GM06990 (cell line): ENCODE measurements around the gene LY86.

ENCODE experiments used
- DNase-seq: peaks from one replicate; pipeline ENCODE4 v3.0.0-alpha.2; 2011; ENCODE audit not compliant: insufficient read length; ENCODE audit errors: extremely low read depth
- H3K27me3 ChIP-seq: replicated peaks from 2 replicates; pipeline ENCODE4 v1.6.0; 2011; ENCODE audit warnings: low read length; ENCODE audit not compliant: control insufficient read depth, insufficient read depth
- H3K36me3 ChIP-seq: 2 replicates; pipeline ENCODE4 v1.5.1; 2011; ENCODE audit warnings: low read length; ENCODE audit not compliant: control insufficient read depth, insufficient read depth
- H3K4me3 ChIP-seq: replicated peaks from 2 replicates; pipeline ENCODE4 v1.5.1; 2011; ENCODE audit warnings: low read depth, mild to moderate bottlenecking, control low read depth, low read length
- TF ChIP-seq, protein P1 (sequence below): IDR thresholded peaks from 2 replicates; pipeline ENCODE4 v1.5.1; 2011; ENCODE audit warnings: low read length, control low read depth, mild to moderate bottlenecking, inconsistent platforms; ENCODE audit not compliant: insufficient read depth, poor library complexity, severe bottlenecking

Gene LY86

DNA sequence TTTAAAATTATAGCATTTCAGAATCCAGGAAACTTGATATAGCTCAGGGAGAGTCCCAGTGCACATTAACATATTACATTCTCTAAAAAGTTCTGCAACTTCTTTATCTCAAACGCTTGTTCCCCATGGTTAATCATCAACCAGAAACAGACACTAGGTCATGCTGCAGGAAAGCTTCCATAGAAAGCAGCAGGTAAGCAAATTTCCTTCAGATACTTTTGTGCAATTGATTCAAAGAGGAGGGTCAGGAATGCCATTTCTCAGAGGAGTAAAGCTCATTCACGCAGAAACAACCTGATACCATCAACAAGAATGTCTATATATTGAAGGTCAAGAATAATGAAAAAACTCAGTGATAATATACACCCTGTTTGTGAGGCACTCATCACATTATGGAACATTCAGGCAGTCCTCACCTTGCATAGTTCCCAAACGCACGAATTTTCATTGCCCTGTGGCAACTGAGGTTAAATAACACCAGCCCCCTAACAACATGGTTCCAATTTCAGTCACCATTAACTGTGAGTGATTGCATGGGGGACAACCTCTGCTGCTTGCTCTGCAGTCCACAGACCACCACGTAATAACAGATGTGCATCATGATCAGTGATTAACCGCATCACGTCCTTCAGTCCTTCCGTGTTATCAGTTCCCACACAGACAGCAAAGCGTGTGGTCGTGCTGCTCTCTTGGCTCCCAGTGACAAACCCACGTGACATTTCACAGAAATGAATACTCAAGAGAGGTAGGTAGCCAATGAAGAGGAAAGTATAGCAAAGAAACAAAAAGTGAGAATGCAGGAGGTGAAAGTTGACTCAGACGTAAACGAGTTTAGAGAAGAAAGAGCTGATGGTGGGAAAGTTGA lies 95.7 kb downstream of the LY86 start:
- Histone ChIP-seq H3K4me3 (peak overlapping the region; percentile 9; the same call in 1 of the 2 replicates), H3K36me3 (no peaks in the 10 kb centered on the region), H3K27me3 (no peaks in the 10 kb centered on the region)
- TF ChIP-seq, protein P1, sequence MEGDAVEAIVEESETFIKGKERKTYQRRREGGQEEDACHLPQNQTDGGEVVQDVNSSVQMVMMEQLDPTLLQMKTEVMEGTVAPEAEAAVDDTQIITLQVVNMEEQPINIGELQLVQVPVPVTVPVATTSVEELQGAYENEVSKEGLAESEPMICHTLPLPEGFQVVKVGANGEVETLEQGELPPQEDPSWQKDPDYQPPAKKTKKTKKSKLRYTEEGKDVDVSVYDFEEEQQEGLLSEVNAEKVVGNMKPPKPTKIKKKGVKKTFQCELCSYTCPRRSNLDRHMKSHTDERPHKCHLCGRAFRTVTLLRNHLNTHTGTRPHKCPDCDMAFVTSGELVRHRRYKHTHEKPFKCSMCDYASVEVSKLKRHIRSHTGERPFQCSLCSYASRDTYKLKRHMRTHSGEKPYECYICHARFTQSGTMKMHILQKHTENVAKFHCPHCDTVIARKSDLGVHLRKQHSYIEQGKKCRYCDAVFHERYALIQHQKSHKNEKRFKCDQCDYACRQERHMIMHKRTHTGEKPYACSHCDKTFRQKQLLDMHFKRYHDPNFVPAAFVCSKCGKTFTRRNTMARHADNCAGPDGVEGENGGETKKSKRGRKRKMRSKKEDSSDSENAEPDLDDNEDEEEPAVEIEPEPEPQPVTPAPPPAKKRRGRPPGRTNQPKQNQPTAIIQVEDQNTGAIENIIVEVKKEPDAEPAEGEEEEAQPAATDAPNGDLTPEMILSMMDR = no peak
- peak; percentile 76 for DNase-seq

DNA sequence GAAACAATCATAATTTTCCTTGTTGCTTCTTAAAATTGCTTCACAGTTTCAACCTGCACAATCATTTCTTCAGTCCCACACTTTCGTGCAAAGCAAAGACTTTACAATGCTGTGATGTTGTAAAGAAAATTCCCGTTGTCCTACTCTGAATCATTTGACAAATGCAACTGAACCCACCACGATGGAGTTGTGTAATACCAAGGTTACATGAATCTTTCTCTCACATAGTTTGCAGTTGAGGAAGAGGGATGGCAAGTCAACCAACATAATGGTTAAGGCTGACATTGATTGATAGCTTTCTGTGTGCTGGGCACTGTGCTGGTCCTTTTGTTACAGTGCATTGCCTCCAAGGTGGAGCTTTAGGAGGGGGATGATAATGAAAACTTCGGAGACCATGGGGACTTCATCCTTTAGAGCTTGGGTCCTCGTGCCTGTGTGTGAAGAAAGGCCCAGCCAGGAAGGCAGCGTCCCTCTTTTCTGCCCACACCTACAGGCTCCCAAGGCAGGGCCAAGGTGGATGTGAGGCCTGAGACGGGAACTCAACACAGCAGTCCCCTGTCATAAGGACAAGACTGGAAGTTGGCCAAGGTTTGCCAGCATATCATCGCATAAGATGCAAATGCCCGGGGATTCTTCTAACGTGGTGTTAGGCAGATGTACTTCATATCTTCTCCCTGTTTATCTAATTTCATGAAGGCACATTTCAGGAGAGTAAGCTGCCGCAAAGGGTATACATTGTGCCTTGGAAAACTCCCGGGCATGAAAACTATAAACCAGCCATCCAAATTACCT lies 96.9 kb downstream of the LY86 start:
- no peaks in the 10 kb centered on the region for H3K36me3 ChIP-seq
- no peak overlapping the region for H3K4me3 ChIP-seq
- no peak for DNase-seq
- TF ChIP-seq, protein P1 = no peak
- H3K27me3 ChIP-seq = no peaks in the 10 kb centered on the region

DNA sequence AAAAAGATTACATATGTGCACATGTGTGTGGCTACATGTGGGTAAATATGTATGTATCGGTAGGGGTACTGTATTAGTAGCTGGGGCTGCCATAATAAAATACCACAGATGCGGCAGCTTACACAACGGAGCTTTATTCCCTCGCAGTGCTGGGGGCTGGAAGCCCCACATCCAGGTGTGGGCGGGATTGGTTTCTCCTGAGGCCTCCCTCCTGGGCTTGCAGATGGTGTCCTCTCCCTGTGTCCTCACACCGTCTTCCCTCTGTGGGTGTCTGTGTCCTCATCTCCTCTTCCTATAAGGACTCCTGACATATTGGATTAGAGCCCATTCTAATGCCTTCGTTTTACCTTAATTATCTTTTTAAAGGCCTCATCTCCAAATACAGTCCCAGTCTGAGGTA lies 97.7 kb downstream of the LY86 start:
- no peak for DNase-seq
- no peak overlapping the region for H3K4me3 ChIP-seq
- no peaks in the 10 kb centered on the region for H3K27me3 ChIP-seq
- H3K36me3 ChIP-seq = no peaks in the 10 kb centered on the region
- TF ChIP-seq, protein P1 = no peak

DNA sequence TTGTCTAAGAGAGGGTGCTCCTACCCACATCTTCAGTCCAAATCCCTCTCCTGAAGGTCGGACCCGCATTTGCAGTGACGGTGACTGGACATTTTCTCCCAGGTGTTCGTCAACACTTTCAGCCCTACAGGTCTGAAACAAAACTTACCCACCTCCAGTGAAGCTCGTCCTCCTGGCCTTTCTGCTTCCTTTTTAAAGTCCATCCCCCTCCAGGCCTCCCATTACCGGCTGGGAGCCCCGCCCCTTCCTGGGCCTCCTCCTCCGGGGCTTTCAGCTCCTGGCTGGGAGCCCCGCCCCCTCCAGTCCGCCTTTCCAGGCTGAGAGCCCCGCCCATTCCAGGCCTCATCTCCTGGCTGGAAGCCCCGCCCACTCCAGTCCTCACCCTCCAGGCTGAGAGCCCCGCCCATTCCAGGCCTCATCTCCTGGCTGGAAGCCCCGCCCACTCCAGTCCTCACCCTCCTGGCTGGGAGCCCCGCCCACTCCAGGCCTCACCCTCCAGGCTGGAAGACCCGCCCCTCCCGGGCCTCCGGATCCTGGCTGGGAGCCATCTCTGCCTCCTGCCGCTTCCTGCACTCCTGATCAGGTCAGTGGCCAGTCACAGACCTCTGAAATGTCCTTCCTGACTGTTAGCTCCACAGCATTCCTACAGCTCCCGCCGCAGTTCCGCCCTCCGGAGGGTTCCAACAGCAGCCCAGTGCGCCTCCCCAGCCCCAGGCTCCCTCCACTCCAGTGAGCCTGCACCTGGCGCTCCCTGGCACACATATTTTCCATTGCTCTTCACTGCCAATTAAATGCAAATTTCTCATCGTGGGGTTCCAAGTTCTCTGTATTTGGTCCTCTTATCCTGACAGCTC lies 98.5 kb downstream of the LY86 start:
- Histone ChIP-seq H3K4me3 (no peak overlapping the region), H3K27me3 (no peaks in the 10 kb centered on the region)

DNA sequence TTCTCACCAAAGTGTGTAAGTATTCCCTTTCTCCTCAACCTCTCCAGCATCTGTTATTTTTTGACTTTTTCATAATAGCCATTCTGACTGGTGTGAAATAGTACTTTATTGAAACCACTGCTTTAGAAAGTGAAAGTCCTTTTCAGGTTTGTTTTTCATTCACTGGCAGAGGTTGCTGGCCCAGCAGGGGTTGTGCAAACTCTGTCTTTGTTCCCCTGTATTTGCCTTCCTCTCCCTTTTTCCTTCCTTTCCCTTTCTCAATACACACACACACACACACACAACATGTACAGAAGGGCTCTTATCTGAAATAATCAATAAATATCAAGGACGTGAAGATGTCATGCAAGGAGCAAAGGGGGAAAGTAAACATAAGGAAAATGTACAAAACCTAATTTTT lies 99.8 kb downstream of the LY86 start:
- no peaks in the 10 kb centered on the region for H3K27me3 ChIP-seq
- TF ChIP-seq, protein P1 = no peak
- no peak overlapping the region for H3K4me3 ChIP-seq
- no peaks in the 10 kb centered on the region for H3K36me3 ChIP-seq
- no peak for DNase-seq

More for the DNA sequence above, 98.5 kb downstream of the LY86 start:
- TF ChIP-seq, protein P1 = no peak
- no peak for DNase-seq
- H3K36me3 ChIP-seq = no peaks in the 10 kb centered on the region
